Hepatocyte (in vitro differentiated cells): ENCODE data around the gene RP9. TPM values are rescaled to one million over a fixed set of nuclear protein-coding genes. Genes with fewer than 3 reads are reported as not detected.

Experiments used
- DNase-seq: peaks from one replicate; pipeline ENCODE4 v3.0.0-alpha.2; 2016; ENCODE audit warnings: low spot score
- H2AFZ ChIP-seq: fragments of 200-600 bp; sonication (generic); 2 replicates; pipeline ENCODE4 v1.6.0; 2016; ENCODE audit warnings: antibody characterized with exemption, mild to moderate bottlenecking
- H3K27ac ChIP-seq: fragments of 200-600 bp; sonication (generic); 2 replicates; pipeline ENCODE4 v1.5.1; 2016; ENCODE audit warnings: mild to moderate bottlenecking
- H3K27me3 ChIP-seq: fragments of 200-600 bp; sonication (generic); 2 replicates; pipeline ENCODE4 v1.6.1; 2016
- H3K36me3 ChIP-seq: fragments of 200-600 bp; sonication (generic); replicated peaks from 2 replicates; pipeline ENCODE4 v1.5.1; 2016; ENCODE audit warnings: low read depth; ENCODE audit not compliant: insufficient read depth
- H3K4me1 ChIP-seq: fragments of 200-600 bp; sonication (generic); 2 replicates; pipeline ENCODE4 v1.5.1; 2016; ENCODE audit warnings: mild to moderate bottlenecking, moderate library complexity; ENCODE audit not compliant: insufficient read depth
- H3K4me2 ChIP-seq: fragments of 200-600 bp; sonication (generic); 2 replicates; pipeline ENCODE4 v1.6.0; 2016
- H3K4me3 ChIP-seq: fragments of 200-600 bp; sonication (generic); 2 replicates; pipeline ENCODE4 v1.5.1; 2016; ENCODE audit warnings: mild to moderate bottlenecking
- H3K79me2 ChIP-seq: fragments of 200-600 bp; sonication (generic); 2 replicates; pipeline ENCODE4 v1.6.0; 2017; ENCODE audit warnings: mild to moderate bottlenecking
- H3K9me2 ChIP-seq: fragments of 200-600 bp; sonication (generic); replicated peaks from 2 replicates; pipeline ENCODE4 v1.6.0; 2017; ENCODE audit warnings: mild to moderate bottlenecking; ENCODE audit not compliant: insufficient read depth
- H3K9me3 ChIP-seq: fragments of 200-600 bp; sonication (generic); 2 replicates; pipeline ENCODE4 v1.5.1; 2016; ENCODE audit warnings: low read depth, mild to moderate bottlenecking
- H4K20me1 ChIP-seq: fragments of 200-600 bp; sonication (generic); 2 replicates; pipeline ENCODE4 v1.6.0; 2016; ENCODE audit warnings: mild to moderate bottlenecking; ENCODE audit not compliant: insufficient read depth, poor library complexity, severe bottlenecking
- EZH2 ChIP-seq: fragments of 200-600 bp; sonication (generic); IDR thresholded peaks from 2 replicates; pipeline ENCODE4 v1.6.1; 2016; ENCODE audit warnings: antibody characterized with exemption, mild to moderate bottlenecking, borderline replicate concordance
- EZH2phosphoT487 ChIP-seq: fragments of 200-600 bp; sonication (generic); IDR thresholded peaks from one replicate; pipeline ENCODE4 v1.6.1; 2018; ENCODE audit warnings: antibody characterized with exemption, mild to moderate bottlenecking, low read depth, moderate library complexity; ENCODE audit not compliant: unreplicated experiment, severe bottlenecking
- WGBS: methylation state at CpG from one replicate; pipeline ENCODE4 v1.1.6; 2016; ENCODE audit warnings: low lambda C conversion rate; ENCODE audit errors: missing lambda C conversion rate; 5-methylcytosine and 5-hydroxymethylcytosine counted together
- polyA plus RNA-seq: library from polyadenylated mRNA; unstranded; fragments of >200 nt; fragmentation: Nextera tagmentation; extraction: Ambion mirVana; gene quantifications from 2 replicates; pipeline ENCODE4 v1.2.1, GENCODE V29; 2016
- total RNA-seq: library from RNA; depleted of rRNA; stranded (reverse); fragments of >200 nt; gene quantifications from 2 replicates; pipeline ENCODE4 v1.2.3, GENCODE V29; 2014
- TF ChIP-seq, protein P1 (sequence below): fragments of 200-600 bp; sonication (generic); IDR thresholded peaks from 2 replicates; pipeline ENCODE4 v1.5.1; 2016; ENCODE audit warnings: antibody characterized with exemption, mild to moderate bottlenecking; ENCODE audit not compliant: poor library complexity

The RP9 gene
- total and polyA plus RNA-seq, 2 experiments from 2014 or later = 12.5 to 18.7 TPM

- Histone ChIP-seq H3K4me2 (no peak overlapping the region), H3K9me3 (no peaks in the 10 kb centered on the region)
Observed at GRCh38 chr7:33111614-33112013, 2.4 kb upstream of the RP9 start.

GRCh38 chr7:33109758-33110238, 594 bp upstream of the RP9 start:
- H3K9me3 ChIP-seq = no peaks in the 10 kb centered on the region
- H3K27me3 ChIP-seq = no peaks in the 10 kb centered on the region
- peak overlapping the region; percentile 83 for H2AFZ ChIP-seq
- TF ChIP-seq, protein P1, sequence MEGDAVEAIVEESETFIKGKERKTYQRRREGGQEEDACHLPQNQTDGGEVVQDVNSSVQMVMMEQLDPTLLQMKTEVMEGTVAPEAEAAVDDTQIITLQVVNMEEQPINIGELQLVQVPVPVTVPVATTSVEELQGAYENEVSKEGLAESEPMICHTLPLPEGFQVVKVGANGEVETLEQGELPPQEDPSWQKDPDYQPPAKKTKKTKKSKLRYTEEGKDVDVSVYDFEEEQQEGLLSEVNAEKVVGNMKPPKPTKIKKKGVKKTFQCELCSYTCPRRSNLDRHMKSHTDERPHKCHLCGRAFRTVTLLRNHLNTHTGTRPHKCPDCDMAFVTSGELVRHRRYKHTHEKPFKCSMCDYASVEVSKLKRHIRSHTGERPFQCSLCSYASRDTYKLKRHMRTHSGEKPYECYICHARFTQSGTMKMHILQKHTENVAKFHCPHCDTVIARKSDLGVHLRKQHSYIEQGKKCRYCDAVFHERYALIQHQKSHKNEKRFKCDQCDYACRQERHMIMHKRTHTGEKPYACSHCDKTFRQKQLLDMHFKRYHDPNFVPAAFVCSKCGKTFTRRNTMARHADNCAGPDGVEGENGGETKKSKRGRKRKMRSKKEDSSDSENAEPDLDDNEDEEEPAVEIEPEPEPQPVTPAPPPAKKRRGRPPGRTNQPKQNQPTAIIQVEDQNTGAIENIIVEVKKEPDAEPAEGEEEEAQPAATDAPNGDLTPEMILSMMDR = peak; percentile 10
- TF ChIP-seq EZH2 = no peak
- H3K4me2 ChIP-seq = peak overlapping the region; percentile 81
- H3K79me2 ChIP-seq = peaks cover 42% of the 10 kb centered on the region
- no peak for DNase-seq
- H3K9me2 ChIP-seq = no peaks in the 10 kb centered on the region
- WGBS = 38% methylated on average over 11 of the region's 11 CpGs
- peaks cover 11% of the 10 kb centered on the region for H3K4me1 ChIP-seq
- H3K27ac ChIP-seq = peak overlapping the region; percentile 58
- H3K4me3 ChIP-seq = peak overlapping the region; percentile 32
- peaks cover 22% of the 10 kb centered on the region for H4K20me1 ChIP-seq
- H3K36me3 ChIP-seq = no peaks in the 10 kb centered on the region

More at GRCh38 chr7:33111614-33112013, 2.4 kb upstream of the RP9 start:
- Histone ChIP-seq H3K27me3 (no peaks in the 10 kb centered on the region), H3K79me2 (peaks cover 24% of the 10 kb centered on the region), H2AFZ (no peak overlapping the region), H3K9me2 (no peaks in the 10 kb centered on the region), H4K20me1 (peaks cover 7% of the 10 kb centered on the region), H3K36me3 (no peaks in the 10 kb centered on the region), H3K4me3 (no peak overlapping the region), H3K27ac (no peak overlapping the region), H3K4me1 (peaks cover 11% of the 10 kb centered on the region)
- no peak for DNase-seq
- TF ChIP-seq EZH2 = no peak
- no peak for TF ChIP-seq EZH2phosphoT487
- TF ChIP-seq, protein P1 = no peak
- 75% methylated on average over 3 of the region's 3 CpGs for WGBS

DNA sequence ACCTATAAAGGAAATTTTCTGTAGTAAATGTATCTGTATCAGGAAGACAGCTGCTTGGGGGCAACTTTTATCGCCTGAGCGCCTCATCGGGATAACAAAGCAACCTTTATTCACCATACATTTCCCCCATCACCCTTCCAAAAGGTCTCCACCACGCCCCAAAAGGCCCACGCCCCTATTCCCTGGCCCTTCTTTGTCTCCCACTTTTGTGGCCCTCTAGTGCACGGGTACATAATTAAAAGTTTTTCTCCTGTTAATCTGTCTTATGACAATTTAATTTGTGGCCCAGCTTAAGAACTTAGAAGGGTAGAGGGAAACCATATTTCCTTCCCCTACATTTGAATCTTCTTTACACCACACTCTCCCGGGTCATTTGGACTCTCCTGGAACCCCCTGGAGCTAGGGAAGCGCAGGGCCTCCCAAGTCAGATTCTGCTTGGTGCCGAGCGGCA, 625 bp downstream of the RP9 start:
- peak; percentile 15 for DNase-seq
- H3K79me2 ChIP-seq = peaks cover 54% of the 10 kb centered on the region
- H3K9me3 ChIP-seq = no peaks in the 10 kb centered on the region
- 1% methylated on average over 10 of the region's 10 CpGs for WGBS
- no peaks in the 10 kb centered on the region for H3K36me3 ChIP-seq
- no peaks in the 10 kb centered on the region for H3K9me2 ChIP-seq
- H3K27ac ChIP-seq = peak overlapping the region; percentile 90
- H4K20me1 ChIP-seq = peaks cover 25% of the 10 kb centered on the region
- no peaks in the 10 kb centered on the region for H3K27me3 ChIP-seq
- H3K4me2 ChIP-seq = peak overlapping the region; percentile 89
- peaks cover 11% of the 10 kb centered on the region for H3K4me1 ChIP-seq
- H3K4me3 ChIP-seq = peak overlapping the region; percentile 96
- peak overlapping the region; percentile 99 for H2AFZ ChIP-seq
- no peak for TF ChIP-seq EZH2
- TF ChIP-seq EZH2phosphoT487 = no peak
- TF ChIP-seq, protein P1 = no peak
